OCI-LY3 (cell line): ENCODE results near the gene TTLL5.
"Not testable (repeated sequence)": the region's sequence is repeated elsewhere in the genome, so short reads cannot be mapped to it uniquely, and the experiment has no call there.

ENCODE experiments used
- CTCF ChIP-seq: fragments of 200-600, 300-600 bp; sonication (generic); IDR thresholded peaks from 2 replicates; pipeline ENCODE4 v1.5.1; 2014; ENCODE audit warnings: antibody characterized with exemption, low read length, low read depth
- EZH2phosphoT487 ChIP-seq: fragments of 200-600 bp; shearing (Covaris generic); IDR thresholded peaks from 2 replicates; pipeline ENCODE4 v1.6.1; 2018; ENCODE audit warnings: antibody characterized with exemption, mixed run types, low read depth

- TF ChIP-seq CTCF, EZH2phosphoT487: not testable (repeated sequence)
Observed at GRCh38 chr14:75695025-75695424, 34.0 kb downstream of the TTLL5 start.
